ENCODE results near the gene PIGM.

Gene PIGM

DNA sequence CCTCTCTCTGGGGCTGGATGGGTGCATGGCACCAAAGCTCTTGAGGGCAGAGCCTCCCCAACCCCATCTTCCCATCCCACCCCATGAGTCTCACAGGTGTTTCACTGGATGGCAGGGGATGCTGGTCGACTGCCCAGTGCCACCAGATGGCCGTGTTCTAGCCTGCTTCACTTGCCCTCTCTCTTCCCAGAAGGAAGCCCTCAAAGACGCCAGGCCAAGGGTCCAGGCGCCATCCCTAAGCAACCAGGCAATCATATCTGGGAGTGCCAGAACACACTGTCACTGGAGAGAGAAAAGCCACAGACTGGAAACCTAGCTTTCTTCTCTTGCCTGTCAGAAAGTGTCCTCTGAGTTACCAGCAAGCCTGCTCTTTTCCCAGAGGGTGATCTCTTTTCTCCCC lies 26.7 kb downstream of the PIGM start:
- TF ChIP-seq, protein P1, sequence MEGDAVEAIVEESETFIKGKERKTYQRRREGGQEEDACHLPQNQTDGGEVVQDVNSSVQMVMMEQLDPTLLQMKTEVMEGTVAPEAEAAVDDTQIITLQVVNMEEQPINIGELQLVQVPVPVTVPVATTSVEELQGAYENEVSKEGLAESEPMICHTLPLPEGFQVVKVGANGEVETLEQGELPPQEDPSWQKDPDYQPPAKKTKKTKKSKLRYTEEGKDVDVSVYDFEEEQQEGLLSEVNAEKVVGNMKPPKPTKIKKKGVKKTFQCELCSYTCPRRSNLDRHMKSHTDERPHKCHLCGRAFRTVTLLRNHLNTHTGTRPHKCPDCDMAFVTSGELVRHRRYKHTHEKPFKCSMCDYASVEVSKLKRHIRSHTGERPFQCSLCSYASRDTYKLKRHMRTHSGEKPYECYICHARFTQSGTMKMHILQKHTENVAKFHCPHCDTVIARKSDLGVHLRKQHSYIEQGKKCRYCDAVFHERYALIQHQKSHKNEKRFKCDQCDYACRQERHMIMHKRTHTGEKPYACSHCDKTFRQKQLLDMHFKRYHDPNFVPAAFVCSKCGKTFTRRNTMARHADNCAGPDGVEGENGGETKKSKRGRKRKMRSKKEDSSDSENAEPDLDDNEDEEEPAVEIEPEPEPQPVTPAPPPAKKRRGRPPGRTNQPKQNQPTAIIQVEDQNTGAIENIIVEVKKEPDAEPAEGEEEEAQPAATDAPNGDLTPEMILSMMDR (conservative IDR thresholded peaks at IDR 0.05), result no peak
- no peak overlapping the region for H3K27ac ChIP-seq

DNA sequence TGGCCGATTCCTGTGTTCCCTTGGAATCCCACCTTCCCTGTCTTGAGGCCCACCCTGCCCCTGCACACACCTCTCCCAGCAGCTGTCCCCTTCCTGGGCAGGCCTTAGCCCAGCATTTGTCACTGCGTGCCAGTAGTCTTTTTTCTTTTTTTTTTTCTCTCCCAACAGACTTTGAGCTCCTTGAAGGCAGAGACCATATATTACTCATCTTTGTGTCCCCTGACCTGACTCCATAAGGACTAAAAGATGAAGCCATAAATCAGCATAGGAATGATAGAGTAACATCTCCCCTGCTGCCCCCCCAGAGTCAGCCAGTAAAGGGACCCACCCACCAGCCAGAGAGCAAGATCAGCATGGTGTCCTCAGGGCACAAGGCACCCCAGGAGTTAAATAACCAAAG lies 27.4 kb downstream of the PIGM start:
- H3K27ac ChIP-seq, result no peak overlapping the region
- TF ChIP-seq, protein P1 (conservative IDR thresholded peaks at IDR 0.05), result no peak

DNA sequence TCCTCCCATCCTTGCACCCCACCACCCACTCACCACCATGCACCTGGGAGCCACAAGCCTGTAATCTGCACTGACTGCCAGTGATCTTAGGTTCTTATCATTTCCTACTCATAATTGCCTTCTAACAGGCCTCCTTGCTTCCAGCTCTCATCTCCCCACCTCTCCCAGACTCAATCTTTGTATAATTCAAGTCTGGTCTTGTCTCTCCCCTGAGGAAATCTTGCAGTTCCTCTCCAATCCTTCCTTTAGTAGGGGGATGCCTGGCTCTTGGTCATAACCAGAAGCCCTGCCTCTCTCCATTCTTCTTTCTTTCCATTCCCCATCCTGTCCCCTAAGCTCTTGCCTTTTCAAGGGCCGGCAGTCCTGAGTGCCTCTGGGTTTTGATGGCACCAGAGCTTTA lies 27.8 kb downstream of the PIGM start:
- no peak overlapping the region for H3K27ac ChIP-seq
- TF ChIP-seq, protein P1 (conservative IDR thresholded peaks at IDR 0.05), result no peak

DNA sequence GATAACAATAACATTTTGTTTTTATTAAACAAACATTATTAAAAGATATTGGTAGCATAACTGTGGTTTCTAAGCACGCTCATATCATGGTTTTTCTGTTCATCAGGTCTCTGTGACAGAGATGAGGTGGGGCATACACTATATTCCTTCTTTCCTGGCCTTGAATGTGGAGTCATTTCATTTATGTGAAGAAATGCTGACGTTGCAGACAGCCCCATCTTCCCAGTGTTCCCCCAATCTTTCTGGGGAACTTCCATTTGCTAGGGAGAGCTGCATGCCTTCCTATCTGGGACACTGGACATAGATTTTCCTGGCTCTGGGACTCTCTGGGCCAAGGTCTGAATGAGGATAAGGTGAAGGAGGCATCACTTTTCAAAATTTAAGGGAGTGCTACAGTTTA lies 30.4 kb downstream of the PIGM start:
- TF ChIP-seq, protein P1 (conservative IDR thresholded peaks at IDR 0.05), result no peak
- no peak overlapping the region for H3K27ac ChIP-seq

DNA sequence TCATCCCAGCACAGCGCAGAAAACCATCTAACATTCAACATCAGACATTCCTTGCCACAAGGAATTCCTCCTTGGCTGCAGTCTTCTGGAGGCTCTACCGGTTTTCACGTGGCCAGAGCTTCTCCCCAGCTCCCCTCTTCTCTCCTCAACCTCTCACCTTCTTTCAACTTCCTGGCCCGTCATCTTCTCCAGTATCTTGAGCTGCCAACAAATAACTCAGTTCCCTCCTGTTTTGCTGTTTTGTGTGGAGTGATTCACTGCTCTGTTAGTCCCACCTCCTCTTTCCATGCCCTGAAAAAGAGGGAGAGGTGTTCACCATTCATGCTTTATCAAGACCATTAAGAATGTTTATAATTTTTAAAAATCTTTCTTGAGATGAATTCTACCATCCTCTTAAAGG lies 32.6 kb downstream of the PIGM start:
- TF ChIP-seq, protein P1 (conservative IDR thresholded peaks at IDR 0.05), result no peak
- H3K27ac ChIP-seq, result no peak overlapping the region

DNA sequence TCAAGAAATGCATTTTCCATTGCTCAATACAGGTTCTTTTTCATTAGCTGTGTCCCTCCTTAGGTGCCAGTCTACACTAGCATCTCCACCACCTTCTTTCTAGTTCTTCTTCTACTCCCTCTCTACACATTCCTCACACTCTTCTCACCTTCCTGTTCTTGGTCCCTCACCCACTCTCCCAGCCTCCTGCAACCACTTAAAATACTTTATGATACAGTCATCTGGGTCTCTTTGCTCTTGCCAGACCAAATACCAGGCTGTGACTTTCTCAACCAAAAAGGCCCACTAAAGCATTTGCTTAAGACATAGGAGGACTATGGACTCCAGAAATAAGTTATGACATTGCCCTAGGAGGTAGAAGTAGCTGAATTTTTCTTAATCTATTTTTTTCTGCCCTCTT lies 35.1 kb downstream of the PIGM start:
- no peak overlapping the region for H3K27ac ChIP-seq
- TF ChIP-seq, protein P1 (conservative IDR thresholded peaks at IDR 0.05), result no peak

DNA sequence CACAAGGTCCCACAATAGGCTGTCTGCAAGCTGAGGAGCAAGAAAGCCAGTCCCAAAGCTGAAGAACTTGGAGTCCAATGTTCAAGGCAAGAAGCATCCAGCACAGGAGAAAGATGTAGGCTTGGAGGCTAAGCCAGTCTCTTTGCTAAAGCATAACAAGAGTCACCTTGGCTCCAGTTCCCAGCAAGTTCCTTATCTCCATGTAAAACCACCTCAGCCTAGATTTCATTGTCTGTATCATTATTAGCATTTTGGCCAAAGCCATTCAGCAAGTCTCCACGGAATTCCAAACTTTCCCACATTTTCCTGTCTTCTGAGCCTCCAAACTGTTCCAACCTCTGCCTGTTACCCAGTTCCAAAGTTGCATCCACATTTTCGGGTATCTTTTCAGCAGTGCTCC lies 36.9 kb downstream of the PIGM start:
- no peak overlapping the region for H3K27ac ChIP-seq

More for the DNA sequence above, 36.9 kb downstream of the PIGM start:
- TF ChIP-seq, protein P1 (conservative IDR thresholded peaks at IDR 0.05), result no peak
